ENCODE measurements around the gene FRY.

FRY gene

GRCh38 chr13:32036757-32037156 is 5.2 kb downstream of the FRY start:
- H3K27ac ChIP-seq: no peak overlapping the region
- ChIA-PET CTCF (interaction anchor here (0.6 kb wide), 1 partner anchor 584 kb away, joined by 3 read pairs; no protein-coding TSS in a partner anchor), POLR2A (ENCODE audit: low non-redundant PET) (no interaction called here)
- TF ChIP-seq CTCF (conservative IDR thresholded peaks at IDR 0.05; ENCODE audit: low read depth): no peak
- no peak for DNase-seq (ENCODE audit: low spot score)

- H3K27ac ChIP-seq: no peak overlapping the region
- POLR2A ChIA-PET (ENCODE audit: low non-redundant PET): no interaction called here
- DNase-seq (ENCODE audit: low spot score): no peak
- CTCF ChIA-PET: no interaction called here
- TF ChIP-seq CTCF (conservative IDR thresholded peaks at IDR 0.05; ENCODE audit: low read depth): no peak
Measured at GRCh38 chr13:32037471-32037870, 5.9 kb downstream of the FRY start.

- no peak for TF ChIP-seq CTCF (conservative IDR thresholded peaks at IDR 0.05; ENCODE audit: low read depth)
- no peak for DNase-seq (ENCODE audit: low spot score)
- H3K27ac ChIP-seq: no peak overlapping the region
- ChIA-PET POLR2A (ENCODE audit: low non-redundant PET) (no interaction called here), CTCF (no interaction called here)
Measured at GRCh38 chr13:32038343-32038742, 6.8 kb downstream of the FRY start.

- ChIA-PET CTCF (interaction anchor here (1.4 kb wide), 1 partner anchor 33 kb away, joined by 4 read pairs; no protein-coding TSS in a partner anchor), POLR2A (ENCODE audit: low non-redundant PET) (no interaction called here)
- H3K27ac ChIP-seq: no peak overlapping the region
Measured at GRCh38 chr13:32039056-32039455, 7.5 kb downstream of the FRY start.

GRCh38 chr13:32039528-32039927 is 8.0 kb downstream of the FRY start:
- ChIA-PET POLR2A (ENCODE audit: low non-redundant PET) (no interaction called here), CTCF (interaction anchor here (0.6 to 1.4 kb wide), 2 partner anchors 33 to 235 kb away, joined by 3 to 4 read pairs; no protein-coding TSS in a partner anchor)
- no peak for TF ChIP-seq CTCF (conservative IDR thresholded peaks at IDR 0.05; ENCODE audit: low read depth)
- no peak for DNase-seq (ENCODE audit: low spot score)
- H3K27ac ChIP-seq: no peak overlapping the region

More at GRCh38 chr13:32039056-32039455, 7.5 kb downstream of the FRY start:
- no peak for DNase-seq (ENCODE audit: low spot score)
- no peak for TF ChIP-seq CTCF (conservative IDR thresholded peaks at IDR 0.05; ENCODE audit: low read depth)

- TF ChIP-seq CTCF (conservative IDR thresholded peaks at IDR 0.05; ENCODE audit: low read depth): no peak
- no peak overlapping the region for H3K27ac ChIP-seq
- ChIA-PET POLR2A (ENCODE audit: low non-redundant PET) (no interaction called here), CTCF (interaction anchor here (0.6 to 1.4 kb wide), 2 partner anchors 32 to 235 kb away, joined by 3 to 4 read pairs; no protein-coding TSS in a partner anchor)
- DNase-seq (ENCODE audit: low spot score): no peak
Measured at GRCh38 chr13:32040052-32040642, 8.6 kb downstream of the FRY start.

Measured in RWPE1 (cell line).